OCI-LY7 (cell line): ENCODE results near the gene SNPH.

Source experiments
- CTCF ChIP-seq: fragments of 200-600 bp; sonication (generic); conservative IDR thresholded peaks from 2 replicates; pipeline ENCODE4 v1.5.1; 2014; ENCODE audit warnings: mild to moderate bottlenecking, antibody characterized with exemption, low read length, moderate library complexity, mixed read lengths
- EZH2phosphoT487 ChIP-seq: fragments of 200-600 bp; sonication (generic); IDR thresholded peaks from 2 replicates; pipeline ENCODE4 v1.6.1; 2018; ENCODE audit warnings: low read depth, borderline replicate concordance, mild to moderate bottlenecking, mixed run types, antibody characterized with exemption, low read length, moderate library complexity, mixed read lengths

DNA sequence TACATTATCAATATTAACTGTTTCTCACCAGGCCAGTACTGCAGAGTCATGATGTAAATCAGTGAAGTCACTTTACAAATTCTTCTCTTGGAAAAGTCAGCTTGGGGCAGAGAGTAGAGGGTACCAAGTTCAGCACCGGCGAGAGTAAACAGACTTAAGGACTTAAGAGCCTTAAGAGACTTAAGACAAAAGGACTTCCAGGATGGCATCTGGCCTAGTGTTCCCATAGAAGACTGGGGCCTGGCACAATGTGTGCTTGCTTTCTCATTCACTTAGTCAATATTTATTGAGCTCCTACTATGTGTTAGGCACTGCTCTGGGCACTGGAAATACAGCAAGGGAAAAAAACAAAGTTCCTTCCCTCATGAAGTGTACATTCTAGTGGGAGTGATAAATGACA, 1.4 kb upstream of the SNPH start:
- TF ChIP-seq CTCF, result no peak
- no peak for TF ChIP-seq EZH2phosphoT487
